Neural progenitor cell (in vitro differentiated cells): ENCODE measurements around the gene HECTD2. TPM values are rescaled to one million over a fixed set of nuclear protein-coding genes. Genes with fewer than 3 reads are reported as not detected.

Experiments
- DNase-seq: peaks from one replicate; pipeline ENCODE4 v3.0.0-alpha.2; 2016; ENCODE audit warnings: low spot score
- H2AFZ ChIP-seq: fragments of 200-600 bp; sonication (generic); replicated peaks from 2 replicates; pipeline ENCODE4 v1.6.1; 2016; ENCODE audit warnings: antibody characterized with exemption
- H3F3A ChIP-seq: fragments of 200-600 bp; sonication (generic); 2 replicates; pipeline ENCODE4 v1.6.1; 2016; ENCODE audit warnings: antibody characterized with exemption, low read depth
- H3K27ac ChIP-seq: fragments of 200-600 bp; sonication (generic); 2 replicates; pipeline ENCODE4 v1.5.1; 2016; ENCODE audit warnings: mild to moderate bottlenecking
- H3K27me3 ChIP-seq: fragments of 200-600 bp; sonication (generic); 2 replicates; pipeline ENCODE4 v1.6.1; 2016; ENCODE audit warnings: mild to moderate bottlenecking, moderate library complexity
- H3K36me3 ChIP-seq: fragments of 200-600 bp; sonication (generic); 2 replicates; pipeline ENCODE4 v1.5.1; 2016
- H3K4me1 ChIP-seq: fragments of 200-600 bp; sonication (generic); 2 replicates; pipeline ENCODE4 v1.6.1; 2016; ENCODE audit warnings: mixed run types
- H3K4me2 ChIP-seq: fragments of 200-600 bp; sonication (generic); 2 replicates; pipeline ENCODE4 v1.6.1; 2016
- H3K4me3 ChIP-seq: fragments of 200-600 bp; sonication (generic); 2 replicates; pipeline ENCODE4 v1.5.1; 2016
- H3K79me2 ChIP-seq: fragments of 200-600 bp; sonication (generic); 2 replicates; pipeline ENCODE4 v1.6.1; 2016; ENCODE audit warnings: low read depth
- H3K9ac ChIP-seq: fragments of 200-600 bp; sonication (generic); 2 replicates; pipeline ENCODE4 v1.6.1; 2016
- H3K9me3 ChIP-seq: fragments of 200-600 bp; sonication (generic); 2 replicates; pipeline ENCODE4 v1.5.1; 2016; ENCODE audit warnings: low read depth
- H4K20me1 ChIP-seq: fragments of 200-600 bp; sonication (generic); 2 replicates; pipeline ENCODE4 v1.6.1; 2016; ENCODE audit warnings: low read depth
- H3K27ac Mint-ChIP-seq: 3 replicates; pipeline ENCODE4 v1.8.0; 2021; ENCODE audit warnings: mixed read lengths
- H3K27me3 Mint-ChIP-seq: 2 replicates; pipeline ENCODE4 v1.8.0; 2022; ENCODE audit warnings: low read depth, mild to moderate bottlenecking, inconsistent platforms, moderate library complexity, mixed read lengths; ENCODE audit not compliant: insufficient read depth
- H3K36me3 Mint-ChIP-seq: 3 replicates; pipeline ENCODE4 v1.8.0; 2021; ENCODE audit warnings: mixed read lengths
- H3K4me1 Mint-ChIP-seq: 3 replicates; pipeline ENCODE4 v1.8.0; 2021; ENCODE audit warnings: mixed read lengths
- H3K4me3 Mint-ChIP-seq: 3 replicates; pipeline ENCODE4 v1.8.0; 2021; ENCODE audit warnings: mild to moderate bottlenecking, moderate library complexity, mixed read lengths
- H3K9me3 Mint-ChIP-seq: 3 replicates; pipeline ENCODE4 v1.8.0; 2020; ENCODE audit warnings: mixed read lengths
- EZH2 ChIP-seq: fragments of 200-600 bp; sonication (generic); IDR thresholded peaks from 2 replicates; pipeline ENCODE4 v1.6.1; 2017; ENCODE audit warnings: antibody characterized with exemption, mild to moderate bottlenecking, moderate library complexity
- EZH2phosphoT487 ChIP-seq: fragments of 200-600 bp; sonication (generic); IDR thresholded peaks from 2 replicates; pipeline ENCODE4 v1.6.1; 2017; ENCODE audit warnings: antibody characterized with exemption
- total RNA-seq: library from RNA; depleted of rRNA; stranded (reverse); fragments of >200 nt; gene quantifications from 2 replicates; pipeline ENCODE4 v1.2.3, GENCODE V29; 2015; ENCODE audit warnings: low replicate concordance
- TF ChIP-seq, protein P1 (sequence below): fragments of 200-600 bp; sonication (generic); IDR thresholded peaks from 2 replicates; pipeline ENCODE4 v1.5.1; 2017; ENCODE audit warnings: antibody characterized with exemption, mild to moderate bottlenecking

Gene HECTD2
- total RNA-seq, 1 donor from 2014 or later: 51.5 TPM

GRCh38 chr10:91471602-91472001, 61.5 kb downstream of the HECTD2 start:
- Mint-ChIP-seq H3K9me3 (peaks cover 45% of the 10 kb centered on the region), H3K27ac (no peak overlapping the region), H3K36me3 (peaks cover 41% of the 10 kb centered on the region), H3K27me3 (peaks cover 2% of the 10 kb centered on the region), H3K4me3 (no peak overlapping the region), H3K4me1 (no peaks in the 10 kb centered on the region)
- Histone ChIP-seq H3K79me2 (no peaks in the 10 kb centered on the region), H2AFZ (no peak overlapping the region), H3K36me3 (peaks cover 1% of the 10 kb centered on the region), H3K4me1 (no peaks in the 10 kb centered on the region), H3K4me3 (no peak overlapping the region), H3K4me2 (no peak overlapping the region), H4K20me1 (no peaks in the 10 kb centered on the region), H3K9ac (no peak overlapping the region), H3K27ac (no peak overlapping the region), H3F3A (no peaks in the 10 kb centered on the region), H3K27me3 (no peaks in the 10 kb centered on the region), H3K9me3 (no peaks in the 10 kb centered on the region)
- TF ChIP-seq EZH2 (no peak), EZH2phosphoT487 (no peak)
- TF ChIP-seq, protein P1, sequence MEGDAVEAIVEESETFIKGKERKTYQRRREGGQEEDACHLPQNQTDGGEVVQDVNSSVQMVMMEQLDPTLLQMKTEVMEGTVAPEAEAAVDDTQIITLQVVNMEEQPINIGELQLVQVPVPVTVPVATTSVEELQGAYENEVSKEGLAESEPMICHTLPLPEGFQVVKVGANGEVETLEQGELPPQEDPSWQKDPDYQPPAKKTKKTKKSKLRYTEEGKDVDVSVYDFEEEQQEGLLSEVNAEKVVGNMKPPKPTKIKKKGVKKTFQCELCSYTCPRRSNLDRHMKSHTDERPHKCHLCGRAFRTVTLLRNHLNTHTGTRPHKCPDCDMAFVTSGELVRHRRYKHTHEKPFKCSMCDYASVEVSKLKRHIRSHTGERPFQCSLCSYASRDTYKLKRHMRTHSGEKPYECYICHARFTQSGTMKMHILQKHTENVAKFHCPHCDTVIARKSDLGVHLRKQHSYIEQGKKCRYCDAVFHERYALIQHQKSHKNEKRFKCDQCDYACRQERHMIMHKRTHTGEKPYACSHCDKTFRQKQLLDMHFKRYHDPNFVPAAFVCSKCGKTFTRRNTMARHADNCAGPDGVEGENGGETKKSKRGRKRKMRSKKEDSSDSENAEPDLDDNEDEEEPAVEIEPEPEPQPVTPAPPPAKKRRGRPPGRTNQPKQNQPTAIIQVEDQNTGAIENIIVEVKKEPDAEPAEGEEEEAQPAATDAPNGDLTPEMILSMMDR: no peak
- DNase-seq: no peak

DNA sequence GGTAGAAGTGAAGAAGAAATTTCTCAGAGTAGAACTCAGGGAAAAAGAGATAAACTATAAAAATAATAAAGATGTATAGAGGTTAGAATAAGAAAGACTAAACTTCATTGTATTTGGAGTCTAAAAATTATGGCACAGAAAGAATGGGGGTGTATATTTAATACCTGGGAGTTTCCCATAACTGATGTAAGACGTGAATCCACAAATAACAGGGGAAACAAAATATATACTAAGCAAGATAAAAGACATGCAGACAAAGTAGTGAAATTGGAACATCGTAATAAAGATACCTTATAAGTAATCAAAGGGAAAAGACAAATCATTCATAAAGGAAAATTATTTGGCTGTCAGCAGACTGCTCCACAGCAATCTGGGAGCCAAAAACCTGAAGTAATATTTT, 62.8 kb downstream of the HECTD2 start:
- Histone ChIP-seq H3K27ac (no peak overlapping the region), H3K79me2 (no peaks in the 10 kb centered on the region), H3K4me1 (no peaks in the 10 kb centered on the region), H3K4me2 (no peak overlapping the region), H3K9ac (no peak overlapping the region), H3K9me3 (no peaks in the 10 kb centered on the region), H3K4me3 (no peak overlapping the region), H3K36me3 (no peaks in the 10 kb centered on the region), H3K27me3 (no peaks in the 10 kb centered on the region), H2AFZ (no peak overlapping the region), H3F3A (no peaks in the 10 kb centered on the region), H4K20me1 (no peaks in the 10 kb centered on the region)
- no peaks in the 10 kb centered on the region for H3K4me1 Mint-ChIP-seq
- peaks cover 36% of the 10 kb centered on the region for H3K9me3 Mint-ChIP-seq
- peaks cover 2% of the 10 kb centered on the region for H3K27me3 Mint-ChIP-seq
- H3K36me3 Mint-ChIP-seq: peaks cover 32% of the 10 kb centered on the region
- H3K27ac Mint-ChIP-seq: no peak overlapping the region
- H3K4me3 Mint-ChIP-seq: no peak overlapping the region
- TF ChIP-seq EZH2phosphoT487: no peak
- TF ChIP-seq EZH2: no peak
- TF ChIP-seq, protein P1: no peak
- no peak for DNase-seq

- H3K36me3 Mint-ChIP-seq: peaks cover 24% of the 10 kb centered on the region
- no peak overlapping the region for H3K27ac ChIP-seq
- TF ChIP-seq, protein P1: no peak
- TF ChIP-seq EZH2phosphoT487: no peak
- H3K9me3 ChIP-seq: no peaks in the 10 kb centered on the region
- no peak for DNase-seq
- no peaks in the 10 kb centered on the region for H3K4me1 ChIP-seq
- H3K27me3 Mint-ChIP-seq: peaks cover 2% of the 10 kb centered on the region
- H2AFZ ChIP-seq: no peak overlapping the region
- no peaks in the 10 kb centered on the region for H3K36me3 ChIP-seq
- H3K27me3 ChIP-seq: no peaks in the 10 kb centered on the region
- no peak overlapping the region for H3K4me3 Mint-ChIP-seq
- H3K4me2 ChIP-seq: no peak overlapping the region
- H3K4me1 Mint-ChIP-seq: no peaks in the 10 kb centered on the region
- H3K9ac ChIP-seq: no peak overlapping the region
- peaks cover 26% of the 10 kb centered on the region for H3K9me3 Mint-ChIP-seq
- H3K4me3 ChIP-seq: no peak overlapping the region
- no peaks in the 10 kb centered on the region for H4K20me1 ChIP-seq
- no peaks in the 10 kb centered on the region for H3K79me2 ChIP-seq
- H3F3A ChIP-seq: no peaks in the 10 kb centered on the region
- H3K27ac Mint-ChIP-seq: no peak overlapping the region
Observed at GRCh38 chr10:91474009-91474408, 63.9 kb downstream of the HECTD2 start.

DNA sequence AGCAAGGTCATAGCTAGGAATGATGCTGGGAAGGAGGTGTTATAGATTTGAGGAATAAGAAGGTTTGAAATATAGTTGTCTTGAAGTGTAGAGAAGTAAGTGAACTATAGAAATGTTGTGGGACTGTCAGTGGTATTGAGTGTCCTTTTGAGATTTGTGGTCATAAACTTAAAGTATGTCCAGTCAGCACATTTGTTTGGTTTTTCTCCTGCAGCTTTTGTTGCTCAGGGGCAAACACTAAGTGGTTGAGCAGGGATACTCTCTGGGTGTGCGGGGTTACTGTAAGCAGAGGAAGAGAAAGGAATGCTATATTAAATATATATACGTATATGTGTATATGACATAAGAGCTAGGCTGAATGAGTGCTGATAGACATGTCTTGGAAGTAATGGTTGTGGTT, 67.1 kb downstream of the HECTD2 start:
- Mint-ChIP-seq H3K4me3 (no peak overlapping the region), H3K4me1 (no peaks in the 10 kb centered on the region), H3K9me3 (peaks cover 1% of the 10 kb centered on the region), H3K36me3 (peaks cover 5% of the 10 kb centered on the region), H3K27ac (no peak overlapping the region), H3K27me3 (no peaks in the 10 kb centered on the region)
- H3K27me3 ChIP-seq: no peaks in the 10 kb centered on the region
- no peaks in the 10 kb centered on the region for H3K4me1 ChIP-seq
- no peaks in the 10 kb centered on the region for H3K36me3 ChIP-seq
- H4K20me1 ChIP-seq: no peaks in the 10 kb centered on the region
- no peak overlapping the region for H3K9ac ChIP-seq
- H3K4me3 ChIP-seq: no peak overlapping the region
- H3F3A ChIP-seq: no peaks in the 10 kb centered on the region
- H3K9me3 ChIP-seq: no peaks in the 10 kb centered on the region
- H3K79me2 ChIP-seq: no peaks in the 10 kb centered on the region
- DNase-seq: no peak
- H3K27ac ChIP-seq: no peak overlapping the region
- TF ChIP-seq, protein P1: no peak
- TF ChIP-seq EZH2 (no peak), EZH2phosphoT487 (no peak)
- H2AFZ ChIP-seq: no peak overlapping the region
- H3K4me2 ChIP-seq: no peak overlapping the region
